IMR-90 (cell line): ENCODE measurements around the gene BET1. TPM values are rescaled to one million over a fixed set of nuclear protein-coding genes. Genes with fewer than 3 reads are reported as not detected.

ENCODE experiments used
- ATAC-seq: fragments of 200-7000 bp; cut with Tn5 transposase; 2 replicates; pipeline ENCODE4 v1.9.1; 2020; ENCODE audit warnings: low read depth, mild to moderate bottlenecking, moderate library complexity
- BruUV-seq: library from RNA; stranded (reverse); fragments of 400-500 nt; replicated peaks from 2 replicates; lab custom pipeline; 2021; lab: Mats Ljungman, UMichigan
- CTCF ChIA-PET: fragments of 300-600 bp; formaldehyde crosslinking; extraction: SDS; loops from one replicate; lab custom pipeline; 2021; ENCODE audit warnings: antibody characterized with exemption; lab: Yijun Ruan, JAX
- POLR2A ChIA-PET: fragments of 300-600 bp; sonication (Branson Sonifier 250); formaldehyde crosslinking; loops from one replicate; lab custom pipeline; 2022; ENCODE audit warnings: antibody characterized with exemption; ENCODE audit not compliant: unreplicated experiment; lab: Charles Lee
- DNase-seq: peaks from one replicate; pipeline ENCODE4 v3.0.0; 2013
- H2AFZ ChIP-seq: replicated peaks from 2 replicates; pipeline ENCODE3; 2013; ENCODE audit warnings: low read length, mild to moderate bottlenecking; ENCODE audit not compliant: poor library complexity
- H2AK5ac ChIP-seq: 2 replicates; pipeline ENCODE4 v1.6.1; 2013; ENCODE audit warnings: low read depth, low read length, inconsistent platforms
- H2AK9ac ChIP-seq: replicated peaks from 2 replicates; pipeline ENCODE3; 2013; ENCODE audit warnings: mild to moderate bottlenecking, low read depth, low read length, moderate library complexity; ENCODE audit not compliant: poor library complexity
- H2BK120ac ChIP-seq: 2 replicates; pipeline ENCODE4 v1.6.1; 2013; ENCODE audit warnings: low read depth, low read length, inconsistent platforms
- H2BK15ac ChIP-seq: 3 replicates; pipeline ENCODE4 v1.6.1; 2013; ENCODE audit warnings: low read depth, low read length, inconsistent platforms
- H2BK20ac ChIP-seq: 2 replicates; pipeline ENCODE4 v1.6.1; 2013; ENCODE audit warnings: low read depth, mild to moderate bottlenecking, inconsistent platforms, low read length, moderate library complexity
- H2BK5ac ChIP-seq: 2 replicates; pipeline ENCODE4 v1.6.1; 2013; ENCODE audit warnings: mild to moderate bottlenecking, low read depth, low read length, inconsistent platforms; ENCODE audit not compliant: poor library complexity, severe bottlenecking
- H3K14ac ChIP-seq: replicated peaks from 2 replicates; pipeline ENCODE4 v1.6.1; 2013; ENCODE audit warnings: low read depth, low read length, inconsistent platforms
- H3K18ac ChIP-seq: 2 replicates; pipeline ENCODE4 v1.6.1; 2013; ENCODE audit warnings: low read depth, low read length, control low read depth
- H3K23ac ChIP-seq: 2 replicates; pipeline ENCODE4 v1.6.1; 2013; ENCODE audit warnings: low read depth, low read length, inconsistent platforms
- H3K27ac ChIP-seq: 2 replicates; pipeline ENCODE4 v1.5.1; 2013; ENCODE audit warnings: mild to moderate bottlenecking, control low read depth, low read length; ENCODE audit not compliant: insufficient read depth
- H3K27me3 ChIP-seq: 2 replicates; pipeline ENCODE4 v1.6.1; 2013; ENCODE audit warnings: low read length; ENCODE audit not compliant: control insufficient read depth, insufficient read depth
- H3K36me3 ChIP-seq: 2 replicates; pipeline ENCODE4 v1.6.1; 2013; ENCODE audit warnings: low read length, mixed read lengths; ENCODE audit not compliant: control insufficient read depth, insufficient read depth
- H3K4ac ChIP-seq: 2 replicates; pipeline ENCODE4 v1.6.1; 2013; ENCODE audit warnings: low read depth, low read length, inconsistent platforms
- H3K4me1 ChIP-seq: 2 replicates; pipeline ENCODE4 v1.6.1; 2013; ENCODE audit warnings: low read length, mixed read lengths; ENCODE audit not compliant: control insufficient read depth, insufficient read depth
- H3K4me2 ChIP-seq: 2 replicates; pipeline ENCODE4 v1.6.1; 2013; ENCODE audit warnings: low read depth, mild to moderate bottlenecking, control low read depth, low read length, moderate library complexity
- H3K4me3 ChIP-seq: 2 replicates; pipeline ENCODE4 v1.5.1; 2013; ENCODE audit warnings: low read depth, mild to moderate bottlenecking, control low read depth, low read length, moderate library complexity; ENCODE audit not compliant: insufficient read depth
- H3K56ac ChIP-seq: 2 replicates; pipeline ENCODE4 v1.6.1; 2013; ENCODE audit warnings: low read length, inconsistent platforms; ENCODE audit not compliant: insufficient read depth; ENCODE audit errors: extremely low read depth
- H3K79me1 ChIP-seq, 2 experiments: 2 replicates each; pipeline ENCODE4 v1.6.1; 2013; ENCODE audit warnings: low read length in 2 of 2, inconsistent platforms in 1 of 2, low read depth in 1 of 2
- H3K9ac ChIP-seq: 2 replicates; pipeline ENCODE4 v1.6.1; 2013; ENCODE audit warnings: low read depth, low read length, control low read depth
- H3K9me1 ChIP-seq: 2 replicates; pipeline ENCODE4 v1.6.1; 2013; ENCODE audit warnings: low read length, inconsistent platforms; ENCODE audit not compliant: insufficient read depth
- H3K9me3 ChIP-seq: 2 replicates; pipeline ENCODE4 v1.6.1; 2013; ENCODE audit warnings: low read length; ENCODE audit not compliant: control insufficient read depth, insufficient read depth
- H4K20me1 ChIP-seq: 2 replicates; pipeline ENCODE4 v1.6.1; 2013; ENCODE audit warnings: low read length, inconsistent platforms; ENCODE audit not compliant: insufficient read depth
- H4K5ac ChIP-seq: 2 replicates; pipeline ENCODE4 v1.6.1; 2013; ENCODE audit warnings: mild to moderate bottlenecking, low read depth, low read length, control low read depth
- H4K8ac ChIP-seq, 2 experiments: 2 replicates each; pipeline ENCODE4 v1.6.1; 2013; ENCODE audit warnings: low read depth in 2 of 2, low read length in 2 of 2, control low read depth in 1 of 2, inconsistent platforms in 1 of 2
- H4K91ac ChIP-seq: 2 replicates; pipeline ENCODE4 v1.6.1; 2013; ENCODE audit warnings: low read depth, low read length, inconsistent platforms; ENCODE audit not compliant: insufficient read depth
- BHLHE40 ChIP-seq: fragments of 150-350 bp; IDR thresholded peaks from 2 replicates; pipeline ENCODE4 v1.6.1; 2016; ENCODE audit warnings: mild to moderate bottlenecking, low read depth, low read length
- CEBPB ChIP-seq: IDR thresholded peaks from 2 replicates; pipeline ENCODE4 v1.6.1; 2012; ENCODE audit warnings: low read depth, low read length, improper control_type of control experiment
- CTCF ChIP-seq: conservative IDR thresholded peaks from 2 replicates; pipeline ENCODE4 v1.5.1; 2012; ENCODE audit warnings: mild to moderate bottlenecking, low read depth, low read length, improper control_type of control experiment
- FOS ChIP-seq: fragments of 150-350 bp; IDR thresholded peaks from 2 replicates; pipeline ENCODE4 v1.6.1; 2016; ENCODE audit warnings: low read depth, low read length
- MAZ ChIP-seq: IDR thresholded peaks from 2 replicates; pipeline ENCODE4 v1.6.1; 2012; ENCODE audit warnings: low read depth, mild to moderate bottlenecking, low read length, improper control_type of control experiment, moderate library complexity, borderline replicate concordance
- MXI1 ChIP-seq: IDR thresholded peaks from 2 replicates; pipeline ENCODE4 v1.6.1; 2012; ENCODE audit warnings: low read depth, mild to moderate bottlenecking, low read length, moderate library complexity, borderline replicate concordance
- NFE2L2 ChIP-seq: fragments of 150-350 bp; IDR thresholded peaks from 2 replicates; pipeline ENCODE4 v1.6.1; 2016; ENCODE audit warnings: low read depth, mild to moderate bottlenecking, low read length
- RCOR1 ChIP-seq: IDR thresholded peaks from 2 replicates; pipeline ENCODE4 v1.6.1; 2012; ENCODE audit warnings: mild to moderate bottlenecking, low read length, improper control_type of control experiment; ENCODE audit not compliant: insufficient replicate concordance
- SMC3 ChIP-seq: fragments of 150-350 bp; IDR thresholded peaks from 2 replicates; pipeline ENCODE4 v1.6.1; 2016; ENCODE audit warnings: low read depth, mild to moderate bottlenecking, antibody characterized with exemption, low read length, moderate library complexity
- WGBS, 2 experiments: methylation state at CpG; one replicate each; pipeline versions ENCODE4 v1.1.5 to v1.1.7; 2013; ENCODE audit warnings: missing lambda C conversion rate in 2 of 2; ENCODE audit not compliant: insufficient read length in 1 of 2; ENCODE audit errors: extremely low coverage in 2 of 2; 5-methylcytosine and 5-hydroxymethylcytosine counted together
- dilution Hi-C: fragments of 300-500 bp; cut with HindIII; formaldehyde crosslinking; loops from one replicate; pipeline ENCODE4 v1.14.3; 2018; ENCODE audit warnings: low sequenced_read_pairs; ENCODE audit not compliant: unreplicated experiment
- in situ Hi-C: fragments of 300-500 bp; cut with MboI; formaldehyde crosslinking; loops from 3 replicates; pipeline ENCODE4 v1.14.3; 2019; ENCODE audit warnings: low sequenced_read_pairs, inconsistent platforms, mixed read lengths
- intact Hi-C: fragments of 100-400 bp; cut with micrococcal nuclease; formaldehyde crosslinking; loops from 2 replicates; pipeline ENCODE4 v1.10.0; 2022
- polyA plus RNA-seq, 3 experiments: library from polyadenylated mRNA; depleted of rRNA; stranded (reverse); fragments of >200 nt; gene quantifications; 2 replicates each; pipeline ENCODE4 v1.2.3, GENCODE V29; 2012; ENCODE audit warnings: low replicate concordance in 1 of 3
- total RNA-seq: library from RNA; depleted of rRNA; stranded (reverse); fragments of >200 nt; gene quantifications from 2 replicates; pipeline ENCODE4 v1.2.3, GENCODE V29; 2012

Gene BET1
- total and polyA plus RNA-seq, 2 of the 4 experiments (the other 2 are of a cell fraction), result 9.9 to 33.2 TPM

- no peak overlapping the region for H4K8ac ChIP-seq
- WGBS, 2 experiments, result no CpG with 5 or more reads among the region's 3 CpGs
- no peak overlapping the region for H2BK5ac ChIP-seq
- no peaks in the 10 kb centered on the region for H3K79me1 ChIP-seq
- dilution Hi-C loops, result no loop called here
- ATAC-seq, result no peak
- intact Hi-C loops, result no loop called here
- in situ Hi-C loops, result no loop called here
- no peaks in the 10 kb centered on the region for H3K9me1 ChIP-seq
- BruUV-seq, result no TSS peak
- no peaks in the 10 kb centered on the region for H3K27me3 ChIP-seq
- H4K5ac ChIP-seq, result no peak overlapping the region
- H3K36me3 ChIP-seq, result no peaks in the 10 kb centered on the region
- no peak overlapping the region for H2AK9ac ChIP-seq
- H4K20me1 ChIP-seq, result no peaks in the 10 kb centered on the region
- no peak for TF ChIP-seq CEBPB
- no peak for TF ChIP-seq CTCF
- TF ChIP-seq MAZ, result no peak
- TF ChIP-seq BHLHE40, result no peak
- TF ChIP-seq FOS, result no peak
- TF ChIP-seq MXI1, result no peak
- TF ChIP-seq NFE2L2, result no peak
- no peak for TF ChIP-seq RCOR1
- TF ChIP-seq SMC3, result no peak
- no peak overlapping the region for H3K27ac ChIP-seq
- H3K18ac ChIP-seq, result no peak overlapping the region
- no peak overlapping the region for H3K23ac ChIP-seq
- no peaks in the 10 kb centered on the region for H3K9me3 ChIP-seq
- H4K91ac ChIP-seq, result no peak overlapping the region
- ChIA-PET CTCF (no interaction called here), POLR2A (no interaction called here)
- no peak overlapping the region for H3K4ac ChIP-seq
- H2BK20ac ChIP-seq, result no peak overlapping the region
- no peak overlapping the region for H2BK15ac ChIP-seq
- no peak overlapping the region for H3K14ac ChIP-seq
- H3K4me2 ChIP-seq, result no peak overlapping the region
- no peak overlapping the region for H3K9ac ChIP-seq
- no peak overlapping the region for H3K56ac ChIP-seq
- H3K4me1 ChIP-seq, result no peaks in the 10 kb centered on the region
- H2BK120ac ChIP-seq, result no peak overlapping the region
- no peak overlapping the region for H3K4me3 ChIP-seq
- peak; percentile 53 for DNase-seq
- no peak overlapping the region for H2AK5ac ChIP-seq
- no peak overlapping the region for H2AFZ ChIP-seq
Observed at GRCh38 chr7:94022550-94022949, 18.4 kb upstream of the BET1 start.
